Upper lobe of right lung (tissue), 1 donor: ENCODE data around the gene HOXD4. TPM values are rescaled to one million over a fixed set of nuclear protein-coding genes. Genes with fewer than 3 reads are reported as not detected.

Source experiments
- ATAC-seq: fragments of 200-7000 bp; cut with Tn5 transposase; one replicate; pipeline ENCODE4 v1.9.1; 2020; ENCODE audit warnings: mild to moderate bottlenecking, moderate library complexity
- DNase-seq: peaks from one replicate; pipeline ENCODE4 v3.0.0-alpha.2; 2020
- H3K27ac ChIP-seq: fragments of 200-600 bp; one replicate; pipeline ENCODE4 v1.8.0; 2022
- H3K27me3 ChIP-seq: fragments of 200-600 bp; one replicate; pipeline ENCODE4 v1.8.0; 2022; ENCODE audit warnings: mild to moderate bottlenecking
- H3K36me3 ChIP-seq: fragments of 200-600 bp; one replicate; pipeline ENCODE4 v1.8.0; 2022
- H3K4me1 ChIP-seq: fragments of 200-600 bp; one replicate; pipeline ENCODE4 v1.8.0; 2022
- H3K4me3 ChIP-seq: fragments of 200-600 bp; one replicate; pipeline ENCODE4 v1.8.0; 2022; ENCODE audit warnings: mild to moderate bottlenecking
- H3K9me3 ChIP-seq: fragments of 200-600 bp; one replicate; pipeline ENCODE4 v1.8.0; 2022
- CTCF ChIP-seq: fragments of 200-600 bp; IDR thresholded peaks from one replicate; pipeline ENCODE4 v1.8.0; 2022; ENCODE audit warnings: antibody characterized with exemption
- intact Hi-C: fragments of 100-400 bp; cut with DNase I; formaldehyde crosslinking; loops from one replicate; pipeline ENCODE4 v1.11.0; 2022
- total RNA-seq: library from RNA; stranded (reverse); fragmentation: NEBNext Ultra II Directional; extraction: Animal tissue kit (Norgen Biotek cat#: 25700); gene quantifications from one replicate; pipeline ENCODE4 v1.2.1, GENCODE V29; 2021
- donor health status: DM: no; HTN: yes; CAD: no; lungs with severe emphysema.

HOXD4 gene
- total RNA-seq, 1 donor from 2014 or later = 0.84 TPM

- intact Hi-C loops = no loop called here
These were observed 30.8 kb upstream of the HOXD4 start for GRCh38 chr2:176120364-176121189.

GRCh38 chr2:176121190-176122051, 29.9 kb upstream of the HOXD4 start:
- Histone ChIP-seq H3K36me3 (no peaks in the 10 kb centered on the region), H3K27ac (no peak overlapping the region), H3K4me3 (no peak overlapping the region), H3K9me3 (no peaks in the 10 kb centered on the region), H3K4me1 (peaks cover 11% of the 10 kb centered on the region), H3K27me3 (peaks cover 100% of the 10 kb centered on the region)
- ATAC-seq = no peak
- intact Hi-C loops = no loop called here
- no peak for TF ChIP-seq CTCF
- no peak for DNase-seq

More at GRCh38 chr2:176120364-176121189, 30.8 kb upstream of the HOXD4 start:
- no peak for DNase-seq
- Histone ChIP-seq H3K27me3 (peaks cover 100% of the 10 kb centered on the region), H3K27ac (no peak overlapping the region), H3K4me1 (peaks cover 11% of the 10 kb centered on the region), H3K36me3 (no peaks in the 10 kb centered on the region), H3K4me3 (no peak overlapping the region), H3K9me3 (no peaks in the 10 kb centered on the region)
- no peak for ATAC-seq
- TF ChIP-seq CTCF = no peak

- Histone ChIP-seq H3K36me3 (no peaks in the 10 kb centered on the region), H3K9me3 (no peaks in the 10 kb centered on the region), H3K4me1 (peaks cover 11% of the 10 kb centered on the region), H3K27me3 (peaks cover 100% of the 10 kb centered on the region), H3K27ac (no peak overlapping the region), H3K4me3 (peak overlapping the region; percentile 32)
- TF ChIP-seq CTCF = no peak
- ATAC-seq = no peak
- intact Hi-C loops = no loop called here
- no peak for DNase-seq
These were observed 29.2 kb upstream of the HOXD4 start for GRCh38 chr2:176122052-176122682.

GRCh38 chr2:176122683-176123410, 28.5 kb upstream of the HOXD4 start, which contains the start of gene HOXD9:
HOXD9 (plus strand) TSS chr2:176122719; CDS start chr2:176122769, 50 bp downstream.
- DNase-seq = no peak
- Histone ChIP-seq H3K36me3 (no peaks in the 10 kb centered on the region), H3K27me3 (peaks cover 99% of the 10 kb centered on the region), H3K4me3 (peak within 1 kb of the TSS; percentile 32), H3K4me1 (peaks cover 11% of the 10 kb centered on the region), H3K27ac (no peak within 1 kb of the TSS), H3K9me3 (no peaks in the 10 kb centered on the region)
- intact Hi-C loops = no loop called here
- ATAC-seq = peak; percentile 10
- TF ChIP-seq CTCF = no peak
